Endodermal cell (in vitro differentiated cells): ENCODE results near the gene PAX8. TPM values are rescaled to one million over a fixed set of nuclear protein-coding genes. Genes with fewer than 3 reads are reported as not detected.

ENCODE experiments used
- DNase-seq: peaks from one replicate; pipeline ENCODE4 v3.0.0-alpha.2; 2017
- H3K27ac ChIP-seq: 2 replicates; pipeline ENCODE4 v1.5.1; 2013; ENCODE audit warnings: mild to moderate bottlenecking, low read depth, low read length, moderate library complexity
- H3K27me3 ChIP-seq: 2 replicates; pipeline ENCODE4 v1.6.1; 2013; ENCODE audit warnings: mild to moderate bottlenecking, low read length, moderate library complexity; ENCODE audit not compliant: insufficient read depth, control insufficient read depth, poor library complexity, severe bottlenecking
- H3K36me3 ChIP-seq: 2 replicates; pipeline ENCODE4 v1.7.0; 2013; ENCODE audit warnings: mild to moderate bottlenecking, low read length, moderate library complexity; ENCODE audit not compliant: control insufficient read depth, insufficient read depth
- H3K4me1 ChIP-seq: one replicate; pipeline ENCODE4 v1.7.0; 2013; ENCODE audit warnings: low read length; ENCODE audit not compliant: control insufficient read depth, insufficient read depth
- H3K4me3 ChIP-seq: 2 replicates; pipeline ENCODE4 v1.5.1; 2013; ENCODE audit warnings: mild to moderate bottlenecking, low read length, moderate library complexity
- H3K9ac ChIP-seq: 2 replicates; pipeline ENCODE4 v1.6.1; 2013; ENCODE audit warnings: mild to moderate bottlenecking, low read length, moderate library complexity; ENCODE audit not compliant: poor library complexity, severe bottlenecking; ENCODE audit errors: extremely low read depth
- H3K9me3 ChIP-seq: 2 replicates; pipeline ENCODE4 v1.6.1; 2013; ENCODE audit warnings: mild to moderate bottlenecking, low read length, moderate library complexity; ENCODE audit not compliant: control insufficient read depth
- H3K27ac Mint-ChIP-seq: 2 replicates; pipeline ENCODE4 v1.8.0; 2020; ENCODE audit warnings: mixed read lengths
- H3K27me3 Mint-ChIP-seq: 2 replicates; pipeline ENCODE4 v1.8.0; 2021; ENCODE audit warnings: mild to moderate bottlenecking, mixed read lengths; ENCODE audit not compliant: insufficient read depth
- H3K36me3 Mint-ChIP-seq: 2 replicates; pipeline ENCODE4 v1.8.0; 2020; ENCODE audit warnings: low read depth, mixed read lengths
- H3K4me1 Mint-ChIP-seq: 2 replicates; pipeline ENCODE4 v1.8.0; 2020; ENCODE audit warnings: mixed read lengths
- H3K4me3 Mint-ChIP-seq: 2 replicates; pipeline ENCODE4 v1.8.0; 2020; ENCODE audit warnings: mild to moderate bottlenecking, moderate library complexity, mixed read lengths
- H3K9me3 Mint-ChIP-seq: 2 replicates; pipeline ENCODE4 v1.8.0; 2020; ENCODE audit warnings: mild to moderate bottlenecking, mixed read lengths
- CTCF ChIP-seq: fragments of 200-600 bp; sonication (generic); conservative IDR thresholded peaks from 2 replicates; pipeline ENCODE4 v1.5.0; 2021; ENCODE audit warnings: antibody characterized with exemption, mild to moderate bottlenecking
- WGBS, 2 experiments: methylation state at CpG; one replicate each; pipeline versions ENCODE4 v1.1.5 to v1.1.7; 2013; ENCODE audit warnings: missing lambda C conversion rate in 2 of 2, mixed read lengths in 1 of 2; ENCODE audit not compliant: insufficient coverage in 1 of 2, insufficient read length in 1 of 2; 5-methylcytosine and 5-hydroxymethylcytosine counted together
- total RNA-seq, 2 donors: library from RNA; stranded (reverse); fragmentation: NEBNext Ultra II Directional in 1 of 2; extraction: Animal tissue kit (Norgen Biotek cat#: 25700) in 1 of 2; gene quantifications; 2 replicates in 1 of 2; 3 replicates in 1 of 2; pipeline ENCODE4 v1.2.1, GENCODE V29; 2021

The PAX8 gene
- total RNA-seq, 2 donors from 2014 or later: 0.09 to 0.11 TPM

GRCh38 chr2:113227290-113227689, 51.4 kb downstream of the PAX8 start:
- WGBS, 2 experiments: 75% methylated on average over 1 of the region's 1 CpG; no CpG with 5 or more reads in 1 of the 2 experiments
- Mint-ChIP-seq H3K4me1 (peaks cover 5% of the 10 kb centered on the region), H3K4me3 (no peak overlapping the region), H3K27me3 (peaks cover 8% of the 10 kb centered on the region), H3K36me3 (no peaks in the 10 kb centered on the region), H3K9me3 (no peaks in the 10 kb centered on the region), H3K27ac (no peak overlapping the region)
- Histone ChIP-seq H3K36me3 (no peaks in the 10 kb centered on the region), H3K4me3 (no peak overlapping the region), H3K9me3 (no peaks in the 10 kb centered on the region), H3K4me1 (peaks cover 5% of the 10 kb centered on the region), H3K9ac (no peak overlapping the region), H3K27me3 (no peaks in the 10 kb centered on the region), H3K27ac (no peak overlapping the region)
- TF ChIP-seq CTCF: peak; percentile 51
- DNase-seq: peak; percentile 48

GRCh38 chr2:113226462-113226861, 52.3 kb downstream of the PAX8 start:
- Histone ChIP-seq H3K27ac (peak overlapping the region; percentile 64), H3K36me3 (no peaks in the 10 kb centered on the region), H3K9me3 (no peaks in the 10 kb centered on the region), H3K27me3 (no peaks in the 10 kb centered on the region), H3K9ac (no peak overlapping the region), H3K4me3 (no peak overlapping the region), H3K4me1 (peaks cover 5% of the 10 kb centered on the region)
- Mint-ChIP-seq H3K27me3 (peaks cover 4% of the 10 kb centered on the region), H3K4me3 (no peak overlapping the region), H3K36me3 (no peaks in the 10 kb centered on the region), H3K4me1 (peaks cover 8% of the 10 kb centered on the region), H3K9me3 (no peaks in the 10 kb centered on the region), H3K27ac (no peak overlapping the region)
- WGBS, 2 experiments: 93 to 100% methylated on average over 3 to 4 of the region's 4 CpGs
- no peak for TF ChIP-seq CTCF
- no peak for DNase-seq

GRCh38 chr2:113225263-113226259, 53.2 kb downstream of the PAX8 start:
- Histone ChIP-seq H3K4me3 (no peak overlapping the region), H3K9me3 (no peaks in the 10 kb centered on the region), H3K27me3 (no peaks in the 10 kb centered on the region), H3K27ac (peak overlapping the region; percentile 75), H3K36me3 (no peaks in the 10 kb centered on the region), H3K4me1 (peaks cover 5% of the 10 kb centered on the region), H3K9ac (no peak overlapping the region)
- DNase-seq: peak; percentile 84
- Mint-ChIP-seq H3K27me3 (no peaks in the 10 kb centered on the region), H3K36me3 (no peaks in the 10 kb centered on the region), H3K9me3 (no peaks in the 10 kb centered on the region), H3K4me3 (no peak overlapping the region), H3K27ac (no peak overlapping the region), H3K4me1 (peaks cover 8% of the 10 kb centered on the region)
- 60 to 91% methylated on average over 4 to 9 of the region's 12 CpGs for WGBS, 2 experiments
- no peak for TF ChIP-seq CTCF
